Skeletal muscle satellite cell (primary cell): ENCODE data around the gene POLD4.
A peak's percentile ranks its signal among the peaks of the same experiment; 100 is the strongest.

Experiments
- H3K27me3 ChIP-seq: 2 replicates; pipeline ENCODE4 v1.7.0; 2013; ENCODE audit warnings: low read length; ENCODE audit not compliant: control insufficient read depth, insufficient read depth
- H3K36me3 ChIP-seq: 2 replicates; pipeline ENCODE4 v1.7.0; 2013; ENCODE audit warnings: mild to moderate bottlenecking, control low read depth, low read length; ENCODE audit not compliant: insufficient read depth
- H3K4me1 ChIP-seq: 2 replicates; pipeline ENCODE4 v1.7.0; 2013; ENCODE audit warnings: low read length; ENCODE audit not compliant: control insufficient read depth, insufficient read depth
- H3K4me2 ChIP-seq: 2 replicates; pipeline ENCODE4 v1.7.0; 2013; ENCODE audit warnings: mild to moderate bottlenecking, low read length
- H3K4me3 ChIP-seq: 2 replicates; pipeline ENCODE4 v1.7.0; 2013; ENCODE audit warnings: low read length
- H3K9ac ChIP-seq: 2 replicates; pipeline ENCODE4 v1.7.0; 2013; ENCODE audit warnings: mild to moderate bottlenecking, low read depth, low read length, moderate library complexity
- H3K9me3 ChIP-seq: replicated peaks from 2 replicates; pipeline ENCODE4 v1.7.0; 2013; ENCODE audit warnings: mild to moderate bottlenecking, control low read depth, low read length

Gene POLD4

GRCh38 chr11:67355023-67355793, 1.9 kb upstream of the POLD4 start:
- Histone ChIP-seq H3K9ac (peak overlapping the region; percentile 80), H3K4me2 (peak overlapping the region; percentile 82), H3K36me3 (peaks cover 8% of the 10 kb centered on the region), H3K4me3 (peak overlapping the region; percentile 50), H3K27me3 (no peaks in the 10 kb centered on the region), H3K9me3 (no peaks in the 10 kb centered on the region), H3K4me1 (peaks cover 69% of the 10 kb centered on the region)

DNA sequence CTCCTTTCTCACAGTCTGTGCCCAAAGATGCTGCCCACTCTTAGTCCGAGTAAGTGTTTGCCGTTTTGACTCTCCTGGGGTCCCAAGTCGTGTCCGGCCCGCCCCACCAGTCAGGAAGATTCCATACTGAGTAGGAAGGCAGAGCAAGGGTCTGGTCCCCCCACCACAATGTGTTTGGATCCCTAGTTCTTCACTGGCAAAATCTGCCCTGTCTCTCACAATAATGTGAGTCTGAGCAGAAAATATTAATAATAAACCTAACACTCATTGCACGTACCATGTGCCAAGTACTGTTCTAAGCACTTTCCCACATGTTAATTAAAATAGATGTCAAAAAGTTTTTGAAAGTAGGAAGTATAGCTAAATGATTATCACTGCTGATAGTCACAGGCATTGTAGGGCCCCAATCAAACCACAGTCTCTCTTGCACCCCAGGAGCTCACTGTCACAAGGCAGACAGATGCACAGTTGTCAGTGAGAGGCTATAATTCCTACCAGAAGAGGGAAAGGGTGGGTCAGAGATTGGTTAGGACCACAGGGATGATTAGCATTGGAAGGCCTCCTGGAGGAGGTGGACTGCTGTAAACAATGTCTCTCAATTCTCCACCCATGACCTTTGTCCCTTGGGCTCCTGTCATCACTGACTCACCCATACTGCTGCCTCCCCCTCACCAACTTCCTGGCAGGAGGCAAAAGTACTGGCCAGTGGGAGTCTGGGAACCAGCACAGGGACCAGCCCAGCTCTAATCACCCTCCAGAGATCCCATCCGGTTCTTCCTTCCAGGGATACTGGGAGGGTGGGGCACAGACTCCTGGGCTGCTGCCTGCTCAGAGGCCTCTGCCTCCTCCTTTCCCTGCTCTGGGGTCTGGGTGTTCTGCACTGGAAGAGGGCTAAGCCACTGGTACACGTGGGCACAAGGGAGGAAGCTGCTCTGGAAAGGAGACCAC, 1.0 kb upstream of the POLD4 start:
- H3K4me3 ChIP-seq: peak overlapping the region; percentile 83
- H3K4me1 ChIP-seq: peaks cover 69% of the 10 kb centered on the region
- no peaks in the 10 kb centered on the region for H3K9me3 ChIP-seq
- peak overlapping the region; percentile 82 for H3K4me2 ChIP-seq
- H3K9ac ChIP-seq: peak overlapping the region; percentile 99
- H3K27me3 ChIP-seq: no peaks in the 10 kb centered on the region
- H3K36me3 ChIP-seq: peaks cover 8% of the 10 kb centered on the region

DNA sequence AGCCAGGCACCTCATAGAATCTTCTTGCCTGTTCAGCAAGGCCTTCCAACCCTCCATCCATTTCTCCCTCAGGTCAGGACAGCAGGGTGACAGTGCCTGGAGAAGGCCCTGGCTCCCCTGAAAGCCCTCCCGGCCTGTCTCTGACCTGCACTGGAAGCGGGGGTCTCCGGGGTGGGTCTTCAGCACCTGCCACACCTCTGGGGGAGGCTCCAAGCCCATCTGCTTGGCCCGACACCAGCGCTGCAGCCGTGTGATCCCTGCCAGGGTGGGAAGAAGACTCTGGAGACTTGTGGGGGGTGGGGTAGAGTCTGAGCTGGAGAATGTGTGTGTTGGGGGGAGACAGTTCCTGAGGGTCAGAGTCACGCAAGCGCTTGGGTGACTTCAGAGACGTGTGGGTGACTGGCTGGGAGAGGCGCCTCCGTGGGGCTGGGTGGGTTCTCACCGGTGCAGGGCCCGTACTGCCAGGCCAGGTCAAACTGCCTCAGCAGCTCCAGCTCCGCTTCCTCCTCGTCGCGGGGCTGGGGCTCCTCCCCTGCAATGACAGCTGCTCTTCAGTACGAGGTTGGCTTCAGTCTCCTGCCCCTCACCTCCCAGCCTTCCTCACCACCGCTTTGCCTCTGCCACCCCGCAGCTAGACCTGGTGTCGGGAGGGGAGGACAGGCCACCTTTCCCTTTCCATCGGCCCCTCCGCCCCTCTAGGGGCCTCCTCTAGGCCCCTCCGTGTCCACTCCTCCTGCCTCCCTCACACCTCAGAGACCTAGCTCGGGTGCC, 615 bp downstream of the POLD4 start:
- Histone ChIP-seq H3K4me3 (peak overlapping the region; percentile 83), H3K36me3 (peaks cover 5% of the 10 kb centered on the region), H3K4me1 (peaks cover 59% of the 10 kb centered on the region), H3K4me2 (peak overlapping the region; percentile 97), H3K27me3 (no peaks in the 10 kb centered on the region), H3K9me3 (no peaks in the 10 kb centered on the region), H3K9ac (peak overlapping the region; percentile 99)

DNA sequence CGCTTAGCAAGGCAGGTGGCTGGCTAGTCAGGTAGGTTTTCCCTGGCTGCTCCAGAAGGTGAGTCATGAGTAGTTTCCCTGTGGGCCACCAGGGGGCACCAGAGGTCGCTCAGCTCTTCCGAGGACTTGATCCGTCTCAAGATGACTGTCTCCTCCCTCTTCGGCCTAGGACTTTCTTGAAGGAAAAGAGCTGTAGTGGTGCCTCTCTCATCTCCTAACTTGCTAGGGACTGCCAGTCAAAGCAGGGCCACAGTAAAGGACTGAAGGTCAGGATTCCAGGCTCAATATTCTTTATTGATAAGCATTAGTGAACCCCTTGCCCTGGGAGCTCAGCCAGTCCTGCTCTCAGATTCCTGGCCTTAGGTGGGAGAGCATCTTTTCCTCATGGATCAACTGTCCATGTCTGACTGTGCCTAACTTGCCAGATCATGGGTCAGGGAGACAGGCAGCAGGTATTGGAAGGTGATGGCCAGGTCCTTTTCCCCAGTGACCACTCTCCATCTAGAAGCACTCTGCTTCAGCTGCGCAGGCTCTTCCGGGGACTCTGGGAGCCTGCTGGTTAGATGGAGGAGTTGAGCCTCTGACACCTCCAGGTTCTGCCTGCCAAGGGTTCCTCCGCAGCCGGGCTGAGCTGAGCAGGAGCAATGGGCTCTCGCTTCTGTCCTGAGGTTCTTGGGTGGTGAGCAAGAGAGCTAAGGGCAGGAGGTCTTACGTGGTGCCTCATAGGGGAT, 1.9 kb downstream of the POLD4 start:
- peak overlapping the region; percentile 97 for H3K4me2 ChIP-seq
- no peaks in the 10 kb centered on the region for H3K27me3 ChIP-seq
- H3K4me1 ChIP-seq: peaks cover 49% of the 10 kb centered on the region
- H3K9ac ChIP-seq: peak overlapping the region; percentile 59
- no peaks in the 10 kb centered on the region for H3K9me3 ChIP-seq
- peaks cover 5% of the 10 kb centered on the region for H3K36me3 ChIP-seq
- H3K4me3 ChIP-seq: peak overlapping the region; percentile 44

- H3K4me3 ChIP-seq: no peak overlapping the region
- peaks cover 5% of the 10 kb centered on the region for H3K36me3 ChIP-seq
- H3K4me2 ChIP-seq: no peak overlapping the region
- no peaks in the 10 kb centered on the region for H3K27me3 ChIP-seq
- no peak overlapping the region for H3K9ac ChIP-seq
- no peaks in the 10 kb centered on the region for H3K9me3 ChIP-seq
- peaks cover 40% of the 10 kb centered on the region for H3K4me1 ChIP-seq
Measured at GRCh38 chr11:67349928-67350465, 3.3 kb downstream of the POLD4 start.

DNA sequence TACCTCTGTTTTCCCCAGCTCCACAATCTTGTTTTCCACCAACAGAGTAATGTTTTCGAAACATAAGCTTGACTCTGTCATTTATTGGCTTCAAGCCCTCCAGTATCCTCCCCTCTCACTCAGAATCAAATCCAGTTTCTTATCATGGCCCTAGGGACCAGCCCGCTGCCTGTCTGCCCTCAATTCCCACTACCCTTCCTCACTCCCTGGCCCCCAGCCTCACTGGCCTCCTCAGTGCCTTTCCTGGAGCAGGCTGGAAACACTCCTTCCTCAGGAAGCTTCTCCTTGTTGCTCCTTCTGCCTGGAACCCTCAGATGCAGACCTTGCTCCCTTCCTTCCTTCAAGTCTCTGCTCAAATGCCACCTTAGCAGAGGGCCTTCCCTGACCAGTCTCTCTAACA, 3.9 kb downstream of the POLD4 start:
- no peak overlapping the region for H3K4me2 ChIP-seq
- peaks cover 5% of the 10 kb centered on the region for H3K36me3 ChIP-seq
- no peaks in the 10 kb centered on the region for H3K9me3 ChIP-seq
- peaks cover 36% of the 10 kb centered on the region for H3K4me1 ChIP-seq
- H3K27me3 ChIP-seq: no peaks in the 10 kb centered on the region
- H3K4me3 ChIP-seq: no peak overlapping the region
- H3K9ac ChIP-seq: no peak overlapping the region

GRCh38 chr11:67349036-67349435, 4.3 kb downstream of the POLD4 start:
- H3K4me3 ChIP-seq: no peak overlapping the region
- peaks cover 5% of the 10 kb centered on the region for H3K36me3 ChIP-seq
- no peaks in the 10 kb centered on the region for H3K9me3 ChIP-seq
- no peaks in the 10 kb centered on the region for H3K27me3 ChIP-seq
- no peak overlapping the region for H3K9ac ChIP-seq
- H3K4me2 ChIP-seq: no peak overlapping the region
- peaks cover 32% of the 10 kb centered on the region for H3K4me1 ChIP-seq

- Histone ChIP-seq H3K9ac (no peak overlapping the region), H3K4me3 (no peak overlapping the region), H3K4me2 (no peak overlapping the region), H3K36me3 (peaks cover 5% of the 10 kb centered on the region), H3K4me1 (peaks cover 27% of the 10 kb centered on the region), H3K9me3 (no peaks in the 10 kb centered on the region), H3K27me3 (no peaks in the 10 kb centered on the region)
Measured at GRCh38 chr11:67347964-67348749, 5.2 kb downstream of the POLD4 start.

- H3K9ac ChIP-seq: no peak overlapping the region
- H3K4me1 ChIP-seq: peaks cover 13% of the 10 kb centered on the region
- H3K9me3 ChIP-seq: no peaks in the 10 kb centered on the region
- H3K36me3 ChIP-seq: no peaks in the 10 kb centered on the region
- no peak overlapping the region for H3K4me2 ChIP-seq
- no peak overlapping the region for H3K4me3 ChIP-seq
- no peaks in the 10 kb centered on the region for H3K27me3 ChIP-seq
Measured at GRCh38 chr11:67345920-67346819, 7.2 kb downstream of the POLD4 start.
